Peyer's patch (tissue), 4 donors: Measurements from ENCODE around the gene OR10H4. TPM values are rescaled to one million over a fixed set of nuclear protein-coding genes. Genes with fewer than 3 reads are reported as not detected.
"Not testable (repeated sequence)": the region's sequence is repeated elsewhere in the genome, so short reads cannot be mapped to it uniquely, and the experiment has no call there.

ENCODE experiments used
- DNase-seq, 3 donors: peaks; one replicate each; pipeline ENCODE4 v3.0.0-alpha.2; 2017 to 2019
- H3K27ac ChIP-seq, 4 donors: fragments of 200-600 bp; sonication (generic); one replicate each; pipeline ENCODE4 v1.5.1; 2016 to 2019
- H3K27me3 ChIP-seq, 2 donors: fragments of 200-600 bp; sonication (generic); one replicate each; pipeline ENCODE4 v1.5.1; 2019
- H3K36me3 ChIP-seq, 3 donors: fragments of 200-600 bp; sonication (generic); one replicate each; pipeline ENCODE4 v1.5.1; 2016 to 2019
- H3K4me1 ChIP-seq, 4 donors: fragments of 200-600 bp; sonication (generic); one replicate each; pipeline ENCODE4 v1.5.1; 2016 to 2019
- H3K4me3 ChIP-seq, 4 donors: fragments of 200-600 bp; sonication (generic); 1 replicate in 3 of 4; 2 replicates in 1 of 4; pipeline ENCODE4 v1.5.1; 2016 to 2019; ENCODE audit warnings: mild to moderate bottlenecking in 1 of 4
- H3K9me3 ChIP-seq, 4 donors: fragments of 200-600 bp; sonication (generic); one replicate each; pipeline ENCODE4 v1.5.1; 2016 to 2019; ENCODE audit warnings: mild to moderate bottlenecking in 1 of 4
- CTCF ChIP-seq, 6 experiments: fragments of 450-650 bp in 4 of 6; fragments of 200-600 bp in 2 of 6; sonication (generic) in 1 of 6; IDR thresholded peaks; one replicate each; pipeline ENCODE4 v1.5.1; 2017 to 2019; ENCODE audit warnings: antibody characterized with exemption in 6 of 6, mild to moderate bottlenecking in 3 of 6, moderate library complexity in 1 of 6
- POLR2A ChIP-seq, 2 donors: fragments of 450-650 bp; IDR thresholded peaks; one replicate each; pipeline ENCODE4 v1.5.1; 2017; ENCODE audit warnings: antibody characterized with exemption in 2 of 2, mild to moderate bottlenecking in 2 of 2, moderate library complexity in 2 of 2
- total RNA-seq, 4 donors: library from RNA; depleted of rRNA; stranded (reverse); fragments of >200 nt; gene quantifications; one replicate each; pipeline ENCODE4 v1.1.0, GENCODE V29; 2016

The OR10H4 gene
- total RNA-seq, 4 donors from 2014 or later, result not detected

- H3K36me3 ChIP-seq, result peaks cover 0 to 21% (median 0%) of the 10 kb centered on the region in 3 donors
- no peak for DNase-seq
- no peaks in the 10 kb centered on the region for H3K27me3 ChIP-seq
- H3K4me3 ChIP-seq, result no peak overlapping the region
- no peak overlapping the region for H3K27ac ChIP-seq
- TF ChIP-seq CTCF (IDR thresholded peaks at IDR 0.05), result no peak
- no peak for TF ChIP-seq POLR2A (IDR thresholded peaks at IDR 0.05)
- peaks cover 0 to 4% (median 0%) of the 10 kb centered on the region in 4 donors for H3K4me1 ChIP-seq
- no peaks in the 10 kb centered on the region for H3K9me3 ChIP-seq
Observed at GRCh38 chr19:15922021-15922420, 26.8 kb upstream of the OR10H4 start.

DNA sequence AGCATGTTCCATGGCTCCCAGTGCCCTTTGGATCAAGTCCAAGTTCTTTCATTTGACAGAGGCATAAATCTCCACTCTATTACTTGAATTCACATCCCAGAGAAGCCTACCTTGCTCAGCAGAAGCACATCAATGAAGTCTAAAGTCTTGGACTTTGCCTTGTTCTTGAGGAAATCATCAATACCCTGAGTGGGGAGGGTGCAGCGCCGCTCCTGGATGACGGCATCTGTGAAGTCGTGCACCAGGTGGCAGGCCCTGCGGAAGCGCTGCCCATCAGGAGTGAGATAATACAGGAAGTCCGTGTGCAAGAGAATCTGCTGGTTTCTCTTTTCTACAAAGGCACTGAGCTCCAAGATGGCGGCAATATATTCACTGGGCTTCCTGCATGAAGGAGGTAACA is 25.1 kb upstream of the OR10H4 start:
- H3K4me1 ChIP-seq, result peaks cover 0 to 11% (median 0%) of the 10 kb centered on the region in 4 donors
- TF ChIP-seq CTCF (IDR thresholded peaks at IDR 0.05) (no peak), POLR2A (IDR thresholded peaks at IDR 0.05) (no peak)
- DNase-seq, result peak in 2 of 3 donors; percentile 62 to 65
- no peaks in the 10 kb centered on the region for H3K27me3 ChIP-seq
- H3K27ac ChIP-seq, result peak overlapping the region in 2 of 4 donors; percentile 46 to 48
- peaks cover 0 to 14% (median 0%) of the 10 kb centered on the region in 3 donors for H3K36me3 ChIP-seq
- no peaks in the 10 kb centered on the region for H3K9me3 ChIP-seq
- no peak overlapping the region for H3K4me3 ChIP-seq

DNA sequence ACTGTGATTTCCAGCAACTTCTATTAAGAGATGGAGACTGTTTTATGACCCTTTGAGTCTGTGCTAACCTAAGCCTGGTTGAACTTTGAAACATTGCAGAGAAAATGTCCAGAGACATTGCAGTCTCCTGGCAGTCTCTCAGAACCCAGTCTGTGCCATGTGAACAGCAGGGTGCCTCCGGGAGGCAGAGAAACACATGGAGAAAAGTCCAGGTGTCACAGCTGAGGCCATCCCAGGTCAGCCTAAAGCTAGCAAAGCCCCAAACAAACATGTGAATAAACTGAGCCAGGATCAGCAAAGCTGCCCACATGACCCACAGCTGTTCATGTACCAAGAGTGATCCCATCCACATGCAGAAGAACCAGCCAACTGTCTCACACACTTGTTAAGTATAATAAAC is 22.3 kb upstream of the OR10H4 start:
- H3K9me3 ChIP-seq, result no peaks in the 10 kb centered on the region
- no peaks in the 10 kb centered on the region for H3K27me3 ChIP-seq
- peak overlapping the region in 2 of 4 donors; percentile 32 to 79 for H3K27ac ChIP-seq
- peaks cover 0 to 13% (median 0%) of the 10 kb centered on the region in 3 donors for H3K36me3 ChIP-seq
- H3K4me3 ChIP-seq, result no peak overlapping the region
- no peak for TF ChIP-seq POLR2A (IDR thresholded peaks at IDR 0.05)
- TF ChIP-seq CTCF (IDR thresholded peaks at IDR 0.05), result peak in 2 of 6 experiments; percentile 31 to 40
- H3K4me1 ChIP-seq, result peaks cover 0 to 11% (median 0%) of the 10 kb centered on the region in 4 donors
- DNase-seq, result peak in 2 of 3 donors; percentile 59 to 67

DNA sequence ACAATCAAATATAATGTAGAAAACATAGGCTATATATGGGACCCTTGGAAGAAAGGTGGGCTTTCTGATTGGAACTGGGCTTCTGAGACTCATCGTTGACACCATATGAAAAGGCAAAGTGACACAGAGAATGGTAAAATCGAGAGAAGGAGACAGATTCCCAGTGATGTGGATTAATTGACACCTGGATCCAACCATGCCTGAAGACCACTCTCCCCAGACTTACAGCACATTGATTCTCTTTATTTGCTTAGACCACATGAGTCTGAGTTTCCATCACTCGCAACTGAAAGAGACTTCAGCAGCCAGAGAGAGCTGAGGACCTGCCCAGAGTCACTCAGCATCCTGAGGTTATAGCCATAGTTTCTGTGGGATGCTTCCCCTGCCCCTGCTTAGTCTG is 20.5 kb upstream of the OR10H4 start:
- no peak for DNase-seq
- peaks cover 0 to 11% (median 0%) of the 10 kb centered on the region in 4 donors for H3K4me1 ChIP-seq
- H3K9me3 ChIP-seq, result no peaks in the 10 kb centered on the region
- peaks cover 0 to 4% (median 0%) of the 10 kb centered on the region in 3 donors for H3K36me3 ChIP-seq
- TF ChIP-seq POLR2A (IDR thresholded peaks at IDR 0.05), result no peak
- TF ChIP-seq CTCF (IDR thresholded peaks at IDR 0.05), result no peak
- H3K27me3 ChIP-seq, result no peaks in the 10 kb centered on the region
- no peak overlapping the region for H3K4me3 ChIP-seq
- no peak overlapping the region for H3K27ac ChIP-seq

DNA sequence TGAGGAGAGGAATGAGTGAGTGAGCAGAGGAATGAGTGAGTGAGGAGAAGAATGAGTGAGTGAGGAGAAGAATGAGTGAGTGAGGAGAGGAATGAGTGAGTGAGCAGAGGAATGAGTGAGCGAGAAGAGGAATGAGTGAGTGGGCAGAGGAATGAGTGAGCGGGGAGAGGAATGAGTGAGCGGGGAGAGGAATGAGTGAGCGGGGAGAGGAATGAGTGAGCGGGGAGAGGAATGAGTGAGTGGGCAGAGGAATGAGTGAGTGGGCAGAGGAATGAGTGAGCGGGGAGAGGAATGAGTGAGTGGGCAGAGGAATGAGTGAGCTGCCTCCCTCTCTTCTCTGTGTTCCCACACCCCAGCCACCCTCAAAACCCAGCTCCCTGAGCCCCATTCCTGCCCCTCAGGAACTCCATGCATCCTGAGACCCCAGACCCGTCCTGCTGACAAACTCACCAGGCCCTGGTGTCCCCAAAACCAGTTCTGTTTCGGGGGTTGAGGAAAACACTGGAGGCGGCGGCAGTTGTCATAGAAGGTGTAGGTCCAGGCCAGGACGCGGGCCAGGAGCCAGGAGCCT is 15.0 kb upstream of the OR10H4 start:
- H3K4me1 ChIP-seq, result peaks cover 0 to 16% (median 0%) of the 10 kb centered on the region in 4 donors
- H3K9me3 ChIP-seq, DNase-seq, H3K27me3 ChIP-seq, H3K36me3 ChIP-seq: not testable (repeated sequence)
- peak overlapping the region in 2 of 4 donors; percentile 87 to 88 for H3K27ac ChIP-seq
- H3K4me3 ChIP-seq, result peak overlapping the region in 2 of 4 donors; percentile 41 to 47

DNA sequence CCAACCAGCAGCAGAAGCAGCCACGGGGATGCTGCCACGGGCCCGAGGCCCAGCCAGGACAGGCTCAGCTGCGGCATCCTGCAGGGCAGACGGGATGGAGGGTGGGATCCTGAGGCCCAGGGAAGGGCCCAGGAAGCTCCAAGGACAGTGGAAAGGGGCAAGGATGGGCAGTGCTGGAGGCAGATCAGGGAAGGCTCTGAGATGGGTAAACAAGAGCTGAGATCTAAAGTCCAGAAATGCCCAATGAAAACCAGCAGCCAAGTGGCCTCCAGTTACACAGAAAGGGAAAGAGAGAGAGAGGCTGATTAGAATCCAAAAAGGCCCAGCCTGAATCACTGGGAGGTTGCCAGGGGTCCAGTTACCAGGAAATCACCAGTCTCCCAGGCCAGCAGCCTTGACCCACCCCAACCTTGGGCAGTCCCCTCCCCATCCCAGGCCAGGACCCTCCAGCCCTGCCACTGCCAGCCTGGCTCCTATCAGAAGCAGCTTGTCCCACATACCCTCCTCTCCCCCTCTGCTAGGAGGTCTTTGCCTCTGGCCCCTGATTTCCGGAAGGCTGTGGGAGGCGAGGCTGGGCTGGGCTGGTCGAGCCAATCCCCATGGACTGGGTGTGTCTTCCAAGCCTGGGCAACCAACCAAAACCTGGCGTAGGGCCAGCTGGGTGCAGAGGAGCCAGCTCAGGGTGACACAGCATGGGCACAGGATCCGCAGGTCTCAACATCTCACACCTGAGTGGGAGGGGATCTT is 14.3 kb upstream of the OR10H4 start, which contains the start of gene CYP4F11:
Gene CYP4F11 (minus strand): TSS at position 198 of the 747 bp plus-strand sequence. CDS start 121 bp downstream, at position 77.
- Histone ChIP-seq H3K4me3 (peak within 1 kb of the TSS in 2 of 4 donors; percentile 41 to 47), H3K9me3 (no peaks in the 10 kb centered on the region), H3K36me3 (no peaks in the 10 kb centered on the region), H3K27me3 (no peaks in the 10 kb centered on the region), H3K27ac (peak within 1 kb of the TSS in 3 of 4 donors; percentile 55 to 88 (median 87)), H3K4me1 (peaks cover 0 to 16% (median 0%) of the 10 kb centered on the region in 4 donors)
- TF ChIP-seq CTCF (IDR thresholded peaks at IDR 0.05), result no peak
- TF ChIP-seq POLR2A (IDR thresholded peaks at IDR 0.05), result peak; percentile 33 to 68
- DNase-seq, result peak in 2 of 3 donors; percentile 94 to 96
